Measurements from ENCODE around the gene GPX4.

The GPX4 gene

DNA sequence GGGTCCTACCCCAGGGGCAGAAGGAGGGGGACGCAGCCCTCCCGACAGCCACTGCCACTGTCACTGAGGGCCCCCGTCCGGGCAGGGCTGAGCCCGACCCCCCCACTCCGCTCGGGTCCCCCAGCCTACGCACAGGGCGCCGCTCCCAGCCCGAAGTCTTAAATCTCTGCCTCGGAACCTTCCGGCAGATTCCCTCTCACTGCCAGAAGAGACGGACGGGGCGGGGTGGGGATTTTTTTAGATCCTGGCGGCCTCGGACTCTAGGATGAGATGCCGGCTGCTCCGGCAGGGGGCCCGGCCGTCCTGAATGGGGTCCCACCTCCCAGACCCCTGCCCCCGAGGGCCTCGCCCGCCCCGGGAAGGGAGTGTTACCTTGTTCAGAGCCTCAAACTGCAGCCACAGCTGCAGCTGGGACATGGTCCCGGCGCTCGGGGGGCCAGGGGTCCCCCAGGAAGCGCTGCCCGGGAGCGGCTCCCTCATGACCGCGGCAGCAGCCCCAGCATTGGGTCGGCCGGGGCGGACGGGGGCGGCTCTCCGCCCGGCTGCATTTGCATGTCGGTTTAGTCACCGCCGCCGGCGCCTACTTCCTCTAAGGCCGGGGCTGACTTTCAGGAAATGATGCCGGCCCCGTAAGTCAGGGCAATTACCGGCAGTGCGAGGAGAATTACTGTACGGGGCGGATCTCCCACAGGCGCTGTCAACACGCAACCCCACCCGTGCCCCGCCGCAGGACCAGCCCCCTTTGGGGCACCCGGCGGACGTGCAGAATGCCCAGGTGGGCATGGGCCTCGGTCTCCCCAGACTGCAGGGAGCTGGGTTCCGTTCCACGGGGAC is 28.1 kb downstream of the GPX4 start:
- peak overlapping the region; percentile 76 for H3K9ac ChIP-seq (ENCODE audit: low read length)
- H3K4me3 ChIP-seq (ENCODE audit: low read length) = peak overlapping the region; percentile 65
- H3K27ac ChIP-seq (ENCODE audit: low read depth, low read length) = peak overlapping the region; percentile 72
- H3K4me1 ChIP-seq (ENCODE audit: control insufficient read depth, insufficient read depth, low read length) = peaks cover 4% of the 10 kb centered on the region
- H3K27me3 ChIP-seq (ENCODE audit: control insufficient read depth, insufficient read depth, low read length) = no peaks in the 10 kb centered on the region
- H3K36me3 ChIP-seq (ENCODE audit: control insufficient read depth, insufficient read depth, low read length) = peaks cover 2% of the 10 kb centered on the region

DNA sequence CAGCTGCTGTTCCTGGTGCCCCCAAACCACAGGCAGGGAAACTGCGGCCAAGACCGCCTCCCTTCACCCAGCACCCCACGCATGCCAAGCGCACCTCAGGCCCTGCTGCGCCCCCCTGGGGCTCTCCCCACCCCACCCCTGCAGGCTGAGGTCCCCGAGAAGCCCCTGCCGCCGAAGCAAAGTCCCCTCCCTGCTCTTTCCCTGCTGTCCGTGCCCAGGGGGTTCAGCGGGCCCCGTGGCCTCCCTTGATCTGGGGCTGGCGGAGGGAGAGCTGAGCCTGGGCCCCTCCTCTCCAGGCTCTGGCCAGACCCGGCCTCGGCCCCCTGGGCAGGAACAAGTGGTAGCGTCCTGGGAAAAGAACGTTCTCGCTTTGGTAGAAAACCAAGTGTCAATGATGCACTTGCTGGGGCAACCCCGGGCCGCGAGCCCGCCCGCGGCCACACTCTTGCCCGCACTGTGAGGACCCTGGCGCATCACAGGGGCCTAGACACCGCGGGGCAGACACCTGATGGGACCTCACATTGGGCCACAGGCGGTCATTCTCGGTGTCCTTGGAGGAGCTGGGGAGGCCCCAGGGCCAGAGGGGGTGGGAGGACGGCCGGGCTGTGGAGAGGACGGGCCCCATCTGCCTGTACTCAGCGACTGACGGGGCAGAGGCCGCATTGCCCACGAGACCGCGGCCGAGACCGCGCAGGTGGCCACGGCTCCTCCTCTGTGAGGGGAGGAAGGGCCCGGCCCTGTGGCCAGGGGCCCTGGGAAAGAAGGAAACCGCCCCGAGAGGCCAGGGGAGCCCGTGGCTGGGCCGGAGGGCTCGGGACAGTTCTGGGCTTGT is 29.0 kb downstream of the GPX4 start:
- Histone ChIP-seq H3K27me3 (ENCODE audit: control insufficient read depth, insufficient read depth, low read length) (no peaks in the 10 kb centered on the region), H3K4me1 (ENCODE audit: control insufficient read depth, insufficient read depth, low read length) (peaks cover 4% of the 10 kb centered on the region), H3K4me3 (ENCODE audit: low read length) (peak overlapping the region; percentile 65), H3K36me3 (ENCODE audit: control insufficient read depth, insufficient read depth, low read length) (no peaks in the 10 kb centered on the region), H3K9ac (ENCODE audit: low read length) (peak overlapping the region; percentile 53), H3K27ac (ENCODE audit: low read depth, low read length) (peak overlapping the region; percentile 72)

DNA sequence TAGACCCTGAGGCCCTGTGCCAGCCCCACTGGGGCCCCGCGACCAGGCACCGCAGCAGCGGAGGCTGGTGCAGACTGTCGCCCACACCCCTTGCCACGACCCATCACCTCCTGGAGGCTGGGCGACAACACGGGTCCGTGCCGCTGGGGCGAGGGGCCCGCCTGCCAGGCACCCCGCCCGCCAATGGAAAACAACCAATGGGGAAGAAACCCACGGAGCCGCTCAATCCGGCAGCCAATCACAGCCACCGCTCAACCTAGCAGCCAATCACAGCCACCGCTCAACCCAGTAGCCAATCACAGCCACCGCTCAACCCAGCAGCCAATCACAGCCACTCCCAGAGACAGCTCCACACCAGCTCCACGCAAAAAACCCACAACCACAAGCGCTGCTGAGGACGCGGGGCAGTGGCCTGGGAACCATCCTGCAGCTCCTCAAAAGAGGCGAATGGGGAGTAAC is 29.7 kb downstream of the GPX4 start:
- Histone ChIP-seq H3K27me3 (ENCODE audit: control insufficient read depth, insufficient read depth, low read length) (no peaks in the 10 kb centered on the region), H3K9ac (ENCODE audit: low read length) (no peak overlapping the region), H3K4me1 (ENCODE audit: control insufficient read depth, insufficient read depth, low read length) (peaks cover 4% of the 10 kb centered on the region), H3K36me3 (ENCODE audit: control insufficient read depth, insufficient read depth, low read length) (no peaks in the 10 kb centered on the region), H3K27ac (ENCODE audit: low read depth, low read length) (no peak overlapping the region), H3K4me3 (ENCODE audit: low read length) (no peak overlapping the region)

DNA sequence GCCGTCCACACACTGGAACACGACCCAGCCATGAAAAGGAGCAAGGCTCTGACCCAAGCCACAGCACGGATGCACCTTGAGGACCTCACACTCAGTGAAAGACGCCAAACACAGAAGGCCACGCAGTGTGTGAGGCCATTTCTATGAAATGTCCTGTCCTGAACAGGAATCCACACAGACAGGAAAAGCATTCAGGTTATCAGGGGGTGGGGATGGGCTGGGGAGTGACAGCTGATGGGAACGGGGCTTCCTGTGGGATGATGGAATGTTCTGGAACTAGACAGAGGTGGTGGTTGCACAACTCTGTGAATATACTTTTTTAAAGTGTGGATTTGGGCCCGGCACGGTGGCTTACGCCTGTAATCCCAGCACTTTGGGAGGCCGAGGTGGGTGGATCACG is 30.6 kb downstream of the GPX4 start:
- Histone ChIP-seq H3K27ac (ENCODE audit: low read depth, low read length) (no peak overlapping the region), H3K4me1 (ENCODE audit: control insufficient read depth, insufficient read depth, low read length) (peaks cover 4% of the 10 kb centered on the region)

DNA sequence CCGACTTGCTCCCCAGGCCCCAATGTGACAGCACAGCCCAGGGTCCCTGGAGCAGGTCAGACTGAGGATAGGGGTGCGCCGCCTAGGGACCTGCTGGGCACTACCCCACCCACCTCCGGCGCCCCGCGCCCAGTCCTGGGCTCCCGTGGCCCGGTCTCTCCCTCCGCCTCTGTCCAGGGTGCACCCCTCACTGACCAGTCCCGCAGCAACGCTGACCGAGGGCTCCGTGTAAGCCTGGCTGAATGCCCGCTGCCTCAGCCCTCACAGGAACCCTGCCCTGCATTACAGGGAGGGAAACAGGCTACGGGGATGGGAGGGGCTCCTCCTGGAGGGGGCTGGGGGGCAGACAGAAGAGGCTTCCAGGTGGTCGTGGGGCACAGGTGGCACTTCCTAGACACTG is 31.7 kb downstream of the GPX4 start:
- Histone ChIP-seq H3K27ac (ENCODE audit: low read depth, low read length) (peak overlapping the region; percentile 18), H3K4me1 (ENCODE audit: control insufficient read depth, insufficient read depth, low read length) (peaks cover 4% of the 10 kb centered on the region)

More for the DNA sequence above, 30.6 kb downstream of the GPX4 start:
- H3K36me3 ChIP-seq (ENCODE audit: control insufficient read depth, insufficient read depth, low read length) = no peaks in the 10 kb centered on the region
- no peak overlapping the region for H3K4me3 ChIP-seq (ENCODE audit: low read length)
- H3K9ac ChIP-seq (ENCODE audit: low read length) = no peak overlapping the region
- no peaks in the 10 kb centered on the region for H3K27me3 ChIP-seq (ENCODE audit: control insufficient read depth, insufficient read depth, low read length)

GRCh38 chr19:1136201-1136600 is 32.4 kb downstream of the GPX4 start:
- Histone ChIP-seq H3K4me1 (ENCODE audit: control insufficient read depth, insufficient read depth, low read length) (peaks cover 4% of the 10 kb centered on the region), H3K9ac (ENCODE audit: low read length) (no peak overlapping the region), H3K27me3 (ENCODE audit: control insufficient read depth, insufficient read depth, low read length) (no peaks in the 10 kb centered on the region), H3K36me3 (ENCODE audit: control insufficient read depth, insufficient read depth, low read length) (peaks cover 2% of the 10 kb centered on the region), H3K27ac (ENCODE audit: low read depth, low read length) (no peak overlapping the region), H3K4me3 (ENCODE audit: low read length) (no peak overlapping the region)

More for the DNA sequence above, 31.7 kb downstream of the GPX4 start:
- no peaks in the 10 kb centered on the region for H3K36me3 ChIP-seq (ENCODE audit: control insufficient read depth, insufficient read depth, low read length)
- no peak overlapping the region for H3K4me3 ChIP-seq (ENCODE audit: low read length)
- no peak overlapping the region for H3K9ac ChIP-seq (ENCODE audit: low read length)
- H3K27me3 ChIP-seq (ENCODE audit: control insufficient read depth, insufficient read depth, low read length) = no peaks in the 10 kb centered on the region

- Histone ChIP-seq H3K36me3 (ENCODE audit: control insufficient read depth, insufficient read depth, low read length) (peaks cover 2% of the 10 kb centered on the region), H3K27ac (ENCODE audit: low read depth, low read length) (no peak overlapping the region), H3K9ac (ENCODE audit: low read length) (no peak overlapping the region), H3K4me3 (ENCODE audit: low read length) (no peak overlapping the region), H3K4me1 (ENCODE audit: control insufficient read depth, insufficient read depth, low read length) (peaks cover 4% of the 10 kb centered on the region), H3K27me3 (ENCODE audit: control insufficient read depth, insufficient read depth, low read length) (no peaks in the 10 kb centered on the region)
Measured at GRCh38 chr19:1136621-1137317, 33.0 kb downstream of the GPX4 start.

GRCh38 chr19:1138121-1138520 is 34.3 kb downstream of the GPX4 start:
- H3K27me3 ChIP-seq (ENCODE audit: control insufficient read depth, insufficient read depth, low read length) = no peaks in the 10 kb centered on the region
- H3K4me1 ChIP-seq (ENCODE audit: control insufficient read depth, insufficient read depth, low read length) = no peaks in the 10 kb centered on the region
- H3K4me3 ChIP-seq (ENCODE audit: low read length) = no peak overlapping the region
- H3K36me3 ChIP-seq (ENCODE audit: control insufficient read depth, insufficient read depth, low read length) = peaks cover 2% of the 10 kb centered on the region
- H3K9ac ChIP-seq (ENCODE audit: low read length) = no peak overlapping the region
- no peak overlapping the region for H3K27ac ChIP-seq (ENCODE audit: low read depth, low read length)

- H3K4me1 ChIP-seq (ENCODE audit: control insufficient read depth, insufficient read depth, low read length) = no peaks in the 10 kb centered on the region
- no peak overlapping the region for H3K9ac ChIP-seq (ENCODE audit: low read length)
- H3K27me3 ChIP-seq (ENCODE audit: control insufficient read depth, insufficient read depth, low read length) = no peaks in the 10 kb centered on the region
- H3K4me3 ChIP-seq (ENCODE audit: low read length) = no peak overlapping the region
- peaks cover 7% of the 10 kb centered on the region for H3K36me3 ChIP-seq (ENCODE audit: control insufficient read depth, insufficient read depth, low read length)
- H3K27ac ChIP-seq (ENCODE audit: low read depth, low read length) = no peak overlapping the region
Measured at GRCh38 chr19:1139126-1139525, 35.3 kb downstream of the GPX4 start.

- Histone ChIP-seq H3K36me3 (ENCODE audit: control insufficient read depth, insufficient read depth, low read length) (peaks cover 7% of the 10 kb centered on the region), H3K9ac (ENCODE audit: low read length) (no peak overlapping the region), H3K4me1 (ENCODE audit: control insufficient read depth, insufficient read depth, low read length) (no peaks in the 10 kb centered on the region), H3K27ac (ENCODE audit: low read depth, low read length) (no peak overlapping the region), H3K4me3 (ENCODE audit: low read length) (no peak overlapping the region), H3K27me3 (ENCODE audit: control insufficient read depth, insufficient read depth, low read length) (no peaks in the 10 kb centered on the region)
Measured at GRCh38 chr19:1140272-1141027, 36.7 kb downstream of the GPX4 start.

GRCh38 chr19:1141944-1142343 is 38.1 kb downstream of the GPX4 start:
- Histone ChIP-seq H3K9ac (ENCODE audit: low read length) (no peak overlapping the region), H3K27ac (ENCODE audit: low read depth, low read length) (no peak overlapping the region), H3K36me3 (ENCODE audit: control insufficient read depth, insufficient read depth, low read length) (peaks cover 12% of the 10 kb centered on the region), H3K27me3 (ENCODE audit: control insufficient read depth, insufficient read depth, low read length) (no peaks in the 10 kb centered on the region), H3K4me1 (ENCODE audit: control insufficient read depth, insufficient read depth, low read length) (no peaks in the 10 kb centered on the region), H3K4me3 (ENCODE audit: low read length) (no peak overlapping the region)
